B cell (primary cell): Measurements from ENCODE around the gene FSTL5.

ENCODE experiments used
- CTCF ChIP-seq: fragments of 200-600 bp; IDR thresholded peaks from one replicate; pipeline ENCODE4 v1.8.0; 2022; ENCODE audit warnings: antibody characterized with exemption, mild to moderate bottlenecking
- EZH2 ChIP-seq: IDR thresholded peaks from 2 replicates; pipeline ENCODE4 v1.6.1; 2012; ENCODE audit warnings: borderline replicate concordance, low read depth, mild to moderate bottlenecking, moderate library complexity, low read length; ENCODE audit not compliant: insufficient read depth, poor library complexity, severe bottlenecking

DNA sequence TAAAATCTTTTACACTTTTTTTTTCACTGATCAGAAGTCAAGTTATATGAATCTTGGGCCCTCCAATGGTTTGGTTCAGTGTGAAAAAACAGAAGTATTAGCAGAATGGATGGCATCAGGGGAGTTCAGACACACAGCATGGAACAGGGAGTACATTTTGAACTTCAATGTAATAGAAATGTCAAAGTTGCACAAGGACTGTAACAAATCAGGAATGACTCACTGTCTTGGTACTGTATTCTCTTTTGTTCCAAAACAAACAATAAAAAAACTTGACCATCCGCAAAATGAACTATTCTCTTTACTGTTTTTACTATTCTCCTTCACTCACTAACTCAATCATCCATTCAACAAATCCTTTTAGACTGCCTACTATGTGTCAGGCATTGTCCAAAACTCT, 401.0 kb downstream of the FSTL5 start:
- TF ChIP-seq CTCF (no peak), EZH2 (no peak)
